GM18517 (cell line): ENCODE measurements around the gene PRKN.

Source experiments
- ATAC-seq: cut with Tn5 transposase; IDR thresholded peaks from one replicate; pipeline ENCODE4 v1.9.1; 2021; ENCODE audit warnings: mild to moderate bottlenecking, moderate library complexity; ENCODE audit not compliant: unreplicated experiment

PRKN gene

GRCh38 chr6:162078667-162079066, 648.9 kb downstream of the PRKN start:
- ATAC-seq, result no peak

- ATAC-seq, result no peak
Observed at GRCh38 chr6:162078126-162078525, 649.4 kb downstream of the PRKN start.

GRCh38 chr6:162076816-162077215, 650.8 kb downstream of the PRKN start:
- no peak for ATAC-seq

GRCh38 chr6:162074641-162075275, 652.8 kb downstream of the PRKN start:
- no peak for ATAC-seq

GRCh38 chr6:162070639-162071038, 656.9 kb downstream of the PRKN start:
- ATAC-seq, result no peak

- ATAC-seq, result no peak
Observed at GRCh38 chr6:162069995-162070394, 657.6 kb downstream of the PRKN start.

- no peak for ATAC-seq
Observed at GRCh38 chr6:162068340-162068739, 659.2 kb downstream of the PRKN start.

- no peak for ATAC-seq
Observed at GRCh38 chr6:162063666-162064065, 663.9 kb downstream of the PRKN start.

- ATAC-seq, result no peak
Observed at GRCh38 chr6:162058281-162058875, 669.2 kb downstream of the PRKN start.

GRCh38 chr6:162056745-162057144, 670.8 kb downstream of the PRKN start:
- ATAC-seq, result no peak

GRCh38 chr6:162056061-162056460, 671.5 kb downstream of the PRKN start:
- ATAC-seq, result no peak

GRCh38 chr6:162055365-162055764, 672.2 kb downstream of the PRKN start:
- ATAC-seq, result no peak

- no peak for ATAC-seq
Observed at GRCh38 chr6:162053084-162053483, 674.5 kb downstream of the PRKN start.

- ATAC-seq, result no peak
Observed at GRCh38 chr6:162050579-162050978, 677.0 kb downstream of the PRKN start.

GRCh38 chr6:162046324-162046723, 681.2 kb downstream of the PRKN start:
- no peak for ATAC-seq

GRCh38 chr6:162032620-162033019, 694.9 kb downstream of the PRKN start:
- ATAC-seq, result no peak

- no peak for ATAC-seq
Observed at GRCh38 chr6:162029873-162030576, 697.5 kb downstream of the PRKN start.

GRCh38 chr6:162026843-162027242, 700.7 kb downstream of the PRKN start:
- ATAC-seq, result no peak

GRCh38 chr6:162026031-162026430, 701.5 kb downstream of the PRKN start:
- ATAC-seq, result no peak

- ATAC-seq, result no peak
Observed at GRCh38 chr6:162019349-162019748, 708.2 kb downstream of the PRKN start.

GRCh38 chr6:162017536-162017935, 710.0 kb downstream of the PRKN start:
- no peak for ATAC-seq

GRCh38 chr6:162014069-162014811, 713.3 kb downstream of the PRKN start:
- no peak for ATAC-seq
